ENCODE results near the gene SYCN.
A peak's percentile ranks its signal among the peaks of the same experiment; 100 is the strongest.
"Not testable (repeated sequence)": the region's sequence is repeated elsewhere in the genome, so short reads cannot be mapped to it uniquely, and the experiment has no call there.

Gene SYCN

DNA sequence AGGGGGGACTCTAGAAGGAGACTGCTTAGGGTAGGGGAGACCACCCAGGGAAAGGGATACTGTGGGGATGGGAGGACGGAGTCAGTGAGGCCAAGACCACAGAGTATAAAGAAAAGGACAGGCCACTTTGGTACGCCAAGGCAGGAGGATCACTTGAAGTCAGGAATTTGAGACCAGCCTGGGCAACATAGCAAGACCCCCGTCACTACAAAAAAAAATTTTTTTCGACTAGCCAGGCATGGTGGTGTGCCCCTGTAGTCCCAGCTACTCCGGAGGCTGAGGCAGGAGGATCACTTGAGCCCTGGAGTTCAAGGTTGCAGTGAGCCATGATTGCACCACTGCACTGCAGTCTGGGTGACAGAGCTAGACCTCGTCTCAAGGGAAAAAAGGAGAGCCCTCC lies 34.1 kb upstream of the SYCN start:
- H3K27ac Mint-ChIP-seq = peak overlapping the region; percentile 92
- peaks cover 33% of the 10 kb centered on the region for H3K4me1 Mint-ChIP-seq (ENCODE audit: low read depth)
- H3K27me3 Mint-ChIP-seq = no peaks in the 10 kb centered on the region
- no peaks in the 10 kb centered on the region for H3K9me3 Mint-ChIP-seq (ENCODE audit: low read depth)
- H3K36me3 Mint-ChIP-seq = no peaks in the 10 kb centered on the region
- peak overlapping the region; percentile 74 for H3K4me3 Mint-ChIP-seq

DNA sequence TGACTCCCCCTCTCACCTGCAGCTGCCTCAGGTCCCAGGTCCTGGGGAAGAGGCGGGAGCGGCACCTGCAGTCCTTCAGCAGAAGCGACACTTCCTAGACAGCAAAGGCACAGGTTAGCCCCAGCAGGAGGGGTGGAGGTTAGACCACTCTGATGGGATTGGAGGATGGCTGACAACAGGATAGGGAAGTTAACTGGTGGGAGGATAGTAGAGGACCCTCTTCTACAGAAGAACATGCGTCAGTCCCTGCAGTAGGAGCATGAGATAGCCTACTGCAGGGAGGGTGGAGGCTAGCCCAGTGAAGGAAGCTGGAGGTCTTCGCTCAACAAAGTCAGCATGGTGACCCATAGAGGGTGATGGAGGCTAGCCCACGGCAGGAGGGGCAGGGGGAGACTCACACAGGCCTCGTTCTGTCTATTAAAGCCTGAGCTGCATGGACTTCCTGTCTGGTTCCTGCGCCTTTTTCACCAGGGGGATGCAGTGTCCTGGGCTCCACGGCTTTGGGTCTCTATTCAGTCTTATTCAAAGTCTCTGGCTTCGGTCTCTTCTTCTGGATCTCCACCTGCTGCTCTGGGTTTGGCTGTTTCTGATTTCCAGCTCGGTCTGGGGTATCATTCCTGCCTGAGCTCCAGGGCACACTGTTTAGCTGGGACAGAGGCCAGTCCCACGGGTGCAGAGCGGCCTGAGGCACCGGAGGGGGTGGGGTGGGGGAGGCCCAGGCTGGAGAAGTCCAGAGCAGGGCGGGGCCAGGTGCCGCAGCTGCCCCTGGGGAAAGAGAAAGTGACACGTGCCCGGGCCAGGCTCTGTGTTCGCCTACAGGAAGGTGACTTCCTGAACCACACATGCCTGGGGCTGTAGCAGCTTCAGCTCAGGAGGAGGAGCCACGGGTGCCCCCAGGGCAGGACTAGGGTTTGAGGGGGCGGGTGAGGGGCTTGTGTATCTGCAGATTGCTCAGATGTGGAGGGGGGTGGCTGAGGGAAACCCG lies 33.4 kb upstream of the SYCN start:
- Mint-ChIP-seq H3K27me3 (no peaks in the 10 kb centered on the region), H3K36me3 (no peaks in the 10 kb centered on the region), H3K4me1 (ENCODE audit: low read depth) (peaks cover 33% of the 10 kb centered on the region), H3K27ac (peak overlapping the region; percentile 92), H3K9me3 (ENCODE audit: low read depth) (no peaks in the 10 kb centered on the region), H3K4me3 (peak overlapping the region; percentile 74)

DNA sequence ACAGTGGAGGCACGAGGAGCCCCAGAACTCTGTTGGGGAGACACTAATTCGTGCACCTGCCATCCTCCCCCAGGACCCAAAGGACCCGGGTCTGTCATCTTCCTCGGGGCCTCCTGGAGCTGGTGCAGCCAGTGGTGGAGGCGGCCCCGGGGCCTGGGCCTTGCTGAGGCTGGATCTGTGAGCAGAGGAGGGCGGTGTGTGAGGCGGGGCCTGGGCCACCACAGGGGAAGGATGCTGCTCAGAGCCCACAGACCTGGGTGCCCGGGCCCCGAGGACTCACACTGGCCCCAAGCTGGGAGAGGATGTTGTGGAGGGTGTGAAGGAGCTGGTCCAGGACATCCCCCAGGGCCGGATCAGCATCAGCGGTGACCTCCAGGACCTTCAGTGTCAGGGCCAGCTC lies 32.5 kb upstream of the SYCN start:
- Mint-ChIP-seq H3K4me1 (ENCODE audit: low read depth) (peaks cover 33% of the 10 kb centered on the region), H3K4me3 (peak overlapping the region; percentile 74), H3K27me3 (no peaks in the 10 kb centered on the region), H3K9me3 (ENCODE audit: low read depth) (no peaks in the 10 kb centered on the region), H3K27ac (peak overlapping the region; percentile 92), H3K36me3 (no peaks in the 10 kb centered on the region)

GRCh38 chr19:39232708-39233107 lies 28.6 kb upstream of the SYCN start:
- no peak overlapping the region for H3K4me3 Mint-ChIP-seq
- H3K36me3 Mint-ChIP-seq = no peaks in the 10 kb centered on the region
- peaks cover 21% of the 10 kb centered on the region for H3K4me1 Mint-ChIP-seq (ENCODE audit: low read depth)
- no peaks in the 10 kb centered on the region for H3K27me3 Mint-ChIP-seq
- no peak overlapping the region for H3K27ac Mint-ChIP-seq
- H3K9me3 Mint-ChIP-seq (ENCODE audit: low read depth) = no peaks in the 10 kb centered on the region

GRCh38 chr19:39230096-39230764 lies 26.2 kb upstream of the SYCN start:
- peaks cover 2% of the 10 kb centered on the region for H3K27me3 Mint-ChIP-seq
- no peak overlapping the region for H3K27ac Mint-ChIP-seq
- H3K4me3 Mint-ChIP-seq = no peak overlapping the region
- H3K36me3 Mint-ChIP-seq = no peaks in the 10 kb centered on the region
- H3K9me3 Mint-ChIP-seq (ENCODE audit: low read depth) = no peaks in the 10 kb centered on the region
- peaks cover under 1% of the 10 kb centered on the region for H3K4me1 Mint-ChIP-seq (ENCODE audit: low read depth)

DNA sequence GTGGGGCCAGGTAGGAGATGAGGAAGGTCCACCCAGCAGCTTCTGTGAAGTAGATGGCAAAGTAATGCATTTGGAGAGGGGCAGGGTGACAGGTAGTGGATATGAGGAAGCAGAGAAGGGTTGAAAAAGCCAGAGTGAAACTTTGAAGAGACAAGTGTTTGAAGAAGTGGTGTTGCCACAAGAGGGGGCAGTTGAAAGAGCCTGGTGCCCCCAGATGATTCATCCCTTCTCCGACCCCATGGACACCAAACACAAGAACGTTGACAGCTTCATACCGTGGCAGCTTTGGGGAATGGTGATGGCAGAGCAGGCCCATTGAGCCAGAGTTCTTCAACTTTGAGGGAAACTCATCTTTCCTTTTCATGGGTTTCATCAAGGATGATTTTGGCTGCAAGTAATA lies 20.8 kb upstream of the SYCN start:
- H3K27me3 Mint-ChIP-seq = peaks cover 17% of the 10 kb centered on the region
- H3K27ac Mint-ChIP-seq = no peak overlapping the region
- no peaks in the 10 kb centered on the region for H3K9me3 Mint-ChIP-seq (ENCODE audit: low read depth)
- H3K36me3 Mint-ChIP-seq = no peaks in the 10 kb centered on the region
- H3K4me1 Mint-ChIP-seq (ENCODE audit: low read depth) = no peaks in the 10 kb centered on the region
- no peak overlapping the region for H3K4me3 Mint-ChIP-seq

- no peaks in the 10 kb centered on the region for H3K4me1 Mint-ChIP-seq (ENCODE audit: low read depth)
These were observed 19.7 kb upstream of the SYCN start for GRCh38 chr19:39223703-39224279.

GRCh38 chr19:39219108-39219507 lies 15.0 kb upstream of the SYCN start:
- not testable (repeated sequence) for H3K4me1 Mint-ChIP-seq (ENCODE audit: low read depth); H3K9me3 Mint-ChIP-seq (ENCODE audit: low read depth); H3K27ac Mint-ChIP-seq; H3K4me3 Mint-ChIP-seq; H3K36me3 Mint-ChIP-seq
- peaks cover 18% of the 10 kb centered on the region for H3K27me3 Mint-ChIP-seq

More at GRCh38 chr19:39223703-39224279, 19.7 kb upstream of the SYCN start:
- Mint-ChIP-seq H3K4me3 (no peak overlapping the region), H3K27me3 (peaks cover 19% of the 10 kb centered on the region), H3K36me3 (no peaks in the 10 kb centered on the region), H3K9me3 (ENCODE audit: low read depth) (no peaks in the 10 kb centered on the region), H3K27ac (no peak overlapping the region)

DNA sequence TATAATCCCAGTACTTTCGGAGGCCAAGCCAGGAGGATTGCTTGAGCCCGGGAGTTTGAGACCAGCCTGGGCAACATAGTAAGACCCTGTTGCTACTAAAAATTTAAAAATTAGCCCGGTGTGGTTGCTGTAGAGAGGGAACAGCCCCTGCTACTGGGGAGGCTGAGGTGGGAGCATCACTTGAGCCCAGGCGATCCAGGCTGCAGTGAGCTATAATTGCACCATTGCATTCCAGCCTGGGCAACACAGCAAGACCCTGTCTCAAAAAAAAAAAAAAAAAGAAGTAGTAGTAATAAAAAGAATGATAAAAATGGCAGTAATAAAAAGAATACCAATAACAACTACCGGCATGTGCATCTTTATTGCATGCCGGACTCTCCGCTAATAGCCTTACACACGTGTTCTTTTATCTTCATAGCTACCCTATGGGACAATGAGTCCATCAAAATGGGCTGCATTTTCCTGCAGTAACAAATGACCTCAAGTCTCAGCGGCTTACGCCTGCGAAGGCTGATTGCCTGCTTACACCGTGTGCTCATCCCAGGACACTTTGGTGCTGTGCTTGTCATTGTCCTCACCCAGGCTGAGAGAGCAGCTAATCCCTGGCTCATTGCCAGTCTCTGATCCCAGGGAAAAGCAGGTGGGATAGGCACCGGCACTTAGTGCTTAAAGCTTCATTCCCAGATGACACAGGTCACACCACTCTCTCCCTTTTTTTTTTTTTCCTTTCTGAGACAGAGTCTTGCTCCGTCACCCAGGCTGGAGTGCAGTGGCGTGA lies 14.4 kb upstream of the SYCN start:
- no peak overlapping the region for H3K27ac Mint-ChIP-seq
- H3K9me3 Mint-ChIP-seq (ENCODE audit: low read depth) = no peaks in the 10 kb centered on the region
- no peak overlapping the region for H3K4me3 Mint-ChIP-seq
- H3K4me1 Mint-ChIP-seq (ENCODE audit: low read depth) = no peaks in the 10 kb centered on the region
- H3K27me3 Mint-ChIP-seq = peaks cover 16% of the 10 kb centered on the region
- peaks cover 4% of the 10 kb centered on the region for H3K36me3 Mint-ChIP-seq

GRCh38 chr19:39217094-39217493 lies 13.0 kb upstream of the SYCN start:
- Mint-ChIP-seq H3K27me3 (peaks cover 14% of the 10 kb centered on the region), H3K4me3 (no peak overlapping the region), H3K36me3 (peaks cover 4% of the 10 kb centered on the region), H3K9me3 (ENCODE audit: low read depth) (no peaks in the 10 kb centered on the region), H3K27ac (no peak overlapping the region), H3K4me1 (ENCODE audit: low read depth) (no peaks in the 10 kb centered on the region)

- H3K27me3 Mint-ChIP-seq; H3K36me3 Mint-ChIP-seq; H3K4me3 Mint-ChIP-seq; H3K9me3 Mint-ChIP-seq (ENCODE audit: low read depth); H3K4me1 Mint-ChIP-seq (ENCODE audit: low read depth); H3K27ac Mint-ChIP-seq: not testable (repeated sequence)
These were observed 11.3 kb upstream of the SYCN start for GRCh38 chr19:39215323-39215722.

- Mint-ChIP-seq H3K4me3 (no peak overlapping the region), H3K27ac (no peak overlapping the region), H3K4me1 (ENCODE audit: low read depth) (no peaks in the 10 kb centered on the region), H3K36me3 (peaks cover 4% of the 10 kb centered on the region), H3K27me3 (peaks cover 5% of the 10 kb centered on the region), H3K9me3 (ENCODE audit: low read depth) (no peaks in the 10 kb centered on the region)
These were observed 8.3 kb upstream of the SYCN start for GRCh38 chr19:39212375-39212742.

- H3K36me3 Mint-ChIP-seq = no peaks in the 10 kb centered on the region
- no peak overlapping the region for H3K27ac Mint-ChIP-seq
- peaks cover under 1% of the 10 kb centered on the region for H3K27me3 Mint-ChIP-seq
- no peaks in the 10 kb centered on the region for H3K4me1 Mint-ChIP-seq (ENCODE audit: low read depth)
- H3K4me3 Mint-ChIP-seq = no peak overlapping the region
- no peaks in the 10 kb centered on the region for H3K9me3 Mint-ChIP-seq (ENCODE audit: low read depth)
These were observed 7.8 kb upstream of the SYCN start for GRCh38 chr19:39211731-39212374.

- H3K4me1 Mint-ChIP-seq (ENCODE audit: low read depth) = no peaks in the 10 kb centered on the region
- H3K27me3 Mint-ChIP-seq = peaks cover 5% of the 10 kb centered on the region
- no peaks in the 10 kb centered on the region for H3K36me3 Mint-ChIP-seq
- no peak overlapping the region for H3K27ac Mint-ChIP-seq
- H3K4me3 Mint-ChIP-seq = no peak overlapping the region
- H3K9me3 Mint-ChIP-seq (ENCODE audit: low read depth) = no peaks in the 10 kb centered on the region
These were observed 5.1 kb upstream of the SYCN start for GRCh38 chr19:39209196-39209595.
